ENCODE data around the gene SCARB1. TPM values are rescaled to one million over a fixed set of nuclear protein-coding genes. Genes with fewer than 3 reads are reported as not detected.
A peak's percentile ranks its signal among the peaks of the same experiment; 100 is the strongest.

Gene SCARB1
- total and polyA plus RNA-seq, 9 donors = 20.8 to 1,262 (median 81.7) TPM

GRCh38 chr12:124909831-124910560 lies 46.3 kb upstream of the SCARB1 start:
- no peak for TF ChIP-seq EP300 (IDR thresholded peaks at IDR 0.05)
- TF ChIP-seq, protein P1, sequence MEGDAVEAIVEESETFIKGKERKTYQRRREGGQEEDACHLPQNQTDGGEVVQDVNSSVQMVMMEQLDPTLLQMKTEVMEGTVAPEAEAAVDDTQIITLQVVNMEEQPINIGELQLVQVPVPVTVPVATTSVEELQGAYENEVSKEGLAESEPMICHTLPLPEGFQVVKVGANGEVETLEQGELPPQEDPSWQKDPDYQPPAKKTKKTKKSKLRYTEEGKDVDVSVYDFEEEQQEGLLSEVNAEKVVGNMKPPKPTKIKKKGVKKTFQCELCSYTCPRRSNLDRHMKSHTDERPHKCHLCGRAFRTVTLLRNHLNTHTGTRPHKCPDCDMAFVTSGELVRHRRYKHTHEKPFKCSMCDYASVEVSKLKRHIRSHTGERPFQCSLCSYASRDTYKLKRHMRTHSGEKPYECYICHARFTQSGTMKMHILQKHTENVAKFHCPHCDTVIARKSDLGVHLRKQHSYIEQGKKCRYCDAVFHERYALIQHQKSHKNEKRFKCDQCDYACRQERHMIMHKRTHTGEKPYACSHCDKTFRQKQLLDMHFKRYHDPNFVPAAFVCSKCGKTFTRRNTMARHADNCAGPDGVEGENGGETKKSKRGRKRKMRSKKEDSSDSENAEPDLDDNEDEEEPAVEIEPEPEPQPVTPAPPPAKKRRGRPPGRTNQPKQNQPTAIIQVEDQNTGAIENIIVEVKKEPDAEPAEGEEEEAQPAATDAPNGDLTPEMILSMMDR (IDR thresholded peaks at IDR 0.05) = no peak
- no peak for TF ChIP-seq POLR2A (IDR thresholded peaks at IDR 0.05)
- Histone ChIP-seq H3K9me3 (peaks cover 0 to 13% of the 10 kb centered on the region in 2 donors), H3K4me1 (ENCODE audit: insufficient read depth) (peaks cover 4% of the 10 kb centered on the region), H3K27me3 (no peaks in the 10 kb centered on the region), H3K4me3 (no peak overlapping the region), H3K36me3 (peaks cover 4% of the 10 kb centered on the region), H3K27ac (no peak overlapping the region)
- DNase-seq = peak in 1 of 5 donors; percentile 7
- 49 to 60% (median 51%) methylated on average over 8 of the region's 8 CpGs for WGBS, 3 donors
- intact Hi-C loops (cut with DNase I) = loop anchor here in 2 of 4 donors (10.0 kb wide), 3 partner anchors 135 to 875 kb away; no protein-coding TSS in a partner anchor

DNA sequence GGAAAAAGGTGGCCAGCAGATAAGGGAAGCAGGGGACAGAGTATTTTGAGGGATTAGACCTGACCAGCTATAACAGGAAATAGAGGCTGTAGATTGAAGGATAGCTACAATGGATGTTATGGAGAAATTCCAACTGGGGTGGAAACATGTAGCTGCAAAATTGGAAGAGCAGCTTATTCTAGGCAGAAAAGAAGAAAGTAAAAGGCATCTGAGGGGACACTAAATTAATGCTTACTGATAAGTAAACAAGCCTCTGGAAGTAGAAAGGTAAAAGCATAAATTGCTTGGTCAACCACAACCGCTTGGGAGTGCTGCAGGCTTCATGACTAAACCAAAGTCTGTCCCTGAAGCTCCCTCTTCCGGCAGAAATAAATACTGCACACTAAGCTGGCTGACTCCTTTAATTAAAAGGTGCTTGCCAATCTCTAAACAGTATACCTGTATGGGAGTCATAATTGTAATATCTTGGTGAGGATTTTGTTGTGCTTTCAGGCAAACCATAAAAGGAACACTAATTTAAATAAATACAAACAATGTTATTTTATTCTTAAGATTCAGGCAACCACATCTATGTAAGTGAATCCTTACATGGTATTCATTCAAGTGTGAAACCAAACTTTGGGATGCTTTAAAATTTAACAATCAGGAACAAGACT lies 43.1 kb upstream of the SCARB1 start:
- Histone ChIP-seq H3K4me1 (ENCODE audit: insufficient read depth) (peaks cover 7% of the 10 kb centered on the region), H3K27me3 (no peaks in the 10 kb centered on the region), H3K36me3 (no peaks in the 10 kb centered on the region), H3K9me3 (peaks cover 0 to 4% of the 10 kb centered on the region in 2 donors), H3K27ac (no peak overlapping the region), H3K4me3 (no peak overlapping the region)
- TF ChIP-seq, protein P1 (IDR thresholded peaks at IDR 0.05) = peak; percentile 88 to 97 (median 96)
- TF ChIP-seq POLR2A (IDR thresholded peaks at IDR 0.05) = no peak
- peak; percentile 74 to 93 (median 81) for DNase-seq
- intact Hi-C loops (cut with DNase I) = loop anchor here in 1 of 4 donors (10.0 kb wide), 1 partner anchor 132 kb away; no protein-coding TSS in a partner anchor
- 1 to 5% (median 2%) methylated on average over 2 of the region's 2 CpGs for WGBS, 3 donors

GRCh38 chr12:124904306-124905098 lies 40.8 kb upstream of the SCARB1 start:
- Histone ChIP-seq H3K36me3 (no peaks in the 10 kb centered on the region), H3K9me3 (no peaks in the 10 kb centered on the region), H3K27ac (peak overlapping the region; percentile 54 to 76), H3K4me3 (no peak overlapping the region), H3K4me1 (ENCODE audit: insufficient read depth) (peaks cover 7% of the 10 kb centered on the region), H3K27me3 (no peaks in the 10 kb centered on the region)
- TF ChIP-seq POLR2A (IDR thresholded peaks at IDR 0.05) (peak; percentile 44), EP300 (IDR thresholded peaks at IDR 0.05) (no peak)
- WGBS, 3 donors = 2 to 6% (median 4%) methylated on average over 15 of the region's 15 CpGs
- intact Hi-C loops (cut with DNase I) = loop anchor here in 2 of 4 donors (5.0 to 10.0 kb wide), 2 partner anchors 127 to 130 kb away; no protein-coding TSS in a partner anchor
- peak; percentile 87 to 94 (median 92) for DNase-seq

DNA sequence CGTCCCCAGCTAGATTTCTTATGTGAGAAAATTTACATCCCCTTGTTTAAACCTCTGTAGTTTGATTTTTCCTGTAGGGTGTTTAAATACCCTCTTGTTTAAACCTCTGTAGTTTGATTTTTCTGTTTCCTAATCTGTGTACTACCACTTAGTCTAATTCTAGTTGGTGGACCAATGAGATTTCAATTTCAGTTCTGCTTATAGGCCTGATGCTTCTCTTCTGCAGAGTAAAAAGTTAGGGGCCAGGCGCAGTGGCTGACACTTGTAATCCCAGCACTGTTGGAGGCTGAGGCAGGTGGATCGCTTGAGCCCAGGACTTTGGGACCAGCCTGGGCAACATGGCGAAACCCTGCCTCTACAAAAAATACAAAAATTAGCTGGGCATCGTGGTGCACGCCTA lies 39.3 kb upstream of the SCARB1 start:
- intact Hi-C loops (cut with DNase I) = loop anchor here in 2 of 4 donors (5.0 to 10.0 kb wide), 2 partner anchors 126 to 128 kb away; no protein-coding TSS in a partner anchor
- Histone ChIP-seq H3K27ac (peak overlapping the region in 1 of 2 donors; percentile 76), H3K9me3 (no peaks in the 10 kb centered on the region), H3K4me3 (no peak overlapping the region), H3K4me1 (ENCODE audit: insufficient read depth) (peaks cover 13% of the 10 kb centered on the region), H3K27me3 (no peaks in the 10 kb centered on the region), H3K36me3 (no peaks in the 10 kb centered on the region)
- 92 to 94% (median 92%) methylated on average over 6 of the region's 6 CpGs for WGBS, 3 donors
- no peak for DNase-seq
- TF ChIP-seq POLR2A (IDR thresholded peaks at IDR 0.05) (no peak), EP300 (IDR thresholded peaks at IDR 0.05) (no peak)
- TF ChIP-seq, protein P1 (IDR thresholded peaks at IDR 0.05) = no peak
